ENCODE measurements around the gene NHLRC1. TPM values are rescaled to one million over a fixed set of nuclear protein-coding genes. Genes with fewer than 3 reads are reported as not detected.

Gene NHLRC1
- total and polyA plus RNA-seq, 2 of the 13 experiments (the other 11 are each of a cell fraction or from before 2014, with no cell fraction given): 0.04 to 0.11 TPM

GRCh38 chr6:18155150-18155863 is 32.8 kb upstream of the NHLRC1 start, which contains the start of gene KDM1B (continued):
- no peak; the same call in 1 of the 2 replicates for TF ChIP-seq ZGPAT (CRISPR knock-in tag; IDR thresholded peaks at IDR 0.05)
- no peak for TF ChIP-seq HCFC1 (IDR thresholded peaks at IDR 0.05; ENCODE audit: low read depth, low read length)
- TF ChIP-seq KIAA2018 (CRISPR knock-in tag; IDR thresholded peaks at IDR 0.05; ENCODE audit: borderline replicate concordance): no peak
- TF ChIP-seq CENPT (CRISPR knock-in tag; IDR thresholded peaks at IDR 0.05; ENCODE audit: low read depth): no peak
- TF ChIP-seq JUN (CRISPR knock-in tag; IDR thresholded peaks at IDR 0.05): no peak
- TF ChIP-seq, protein P1, sequence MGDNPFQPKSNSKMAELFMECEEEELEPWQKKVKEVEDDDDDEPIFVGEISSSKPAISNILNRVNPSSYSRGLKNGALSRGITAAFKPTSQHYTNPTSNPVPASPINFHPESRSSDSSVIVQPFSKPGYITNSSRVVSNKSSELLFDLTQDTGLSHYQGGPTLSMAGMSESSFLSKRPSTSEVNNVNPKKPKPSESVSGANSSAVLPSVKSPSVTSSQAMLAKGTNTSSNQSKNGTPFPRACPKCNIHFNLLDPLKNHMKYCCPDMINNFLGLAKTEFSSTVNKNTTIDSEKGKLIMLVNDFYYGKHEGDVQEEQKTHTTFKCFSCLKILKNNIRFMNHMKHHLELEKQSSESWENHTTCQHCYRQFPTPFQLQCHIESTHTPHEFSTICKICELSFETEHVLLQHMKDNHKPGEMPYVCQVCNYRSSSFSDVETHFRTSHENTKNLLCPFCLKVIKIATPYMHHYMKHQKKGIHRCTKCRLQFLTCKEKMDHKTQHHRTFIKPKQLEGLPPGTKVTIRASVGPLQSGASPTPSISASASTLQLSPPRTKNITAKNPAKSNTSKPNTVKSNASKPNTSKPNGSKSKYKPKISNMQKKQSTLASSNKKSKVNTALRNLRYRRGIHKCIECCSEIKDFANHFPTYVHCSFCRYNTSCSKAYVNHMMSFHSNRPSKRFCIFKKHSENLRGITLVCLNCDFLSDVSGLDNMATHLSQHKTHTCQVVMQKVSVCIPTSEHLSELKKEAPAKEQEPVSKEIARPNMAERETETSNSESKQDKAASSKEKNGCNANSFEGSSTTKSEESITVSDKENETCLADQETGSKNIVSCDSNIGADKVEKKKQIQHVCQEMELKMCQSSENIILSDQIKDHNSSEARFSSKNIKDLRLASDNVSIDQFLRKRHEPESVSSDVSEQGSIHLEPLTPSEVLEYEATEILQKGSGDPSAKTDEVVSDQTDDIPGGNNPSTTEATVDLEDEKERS (CRISPR knock-in tag; IDR thresholded peaks at IDR 0.05): no peak
- no peak for TF ChIP-seq CEBPB (IDR thresholded peaks at IDR 0.05; ENCODE audit: borderline replicate concordance, low read depth, low read length)
- no peak; the same call in 1 of the 2 replicates for TF ChIP-seq RXRB (CRISPR knock-in tag; IDR thresholded peaks at IDR 0.05; ENCODE audit: borderline replicate concordance)
- TF ChIP-seq PAWR (CRISPR knock-in tag; IDR thresholded peaks at IDR 0.05; ENCODE audit: borderline replicate concordance): no peak
- no peak for TF ChIP-seq ZNF510 (CRISPR knock-in tag; IDR thresholded peaks at IDR 0.05; ENCODE audit: low read depth)
- peak; percentile 27; the same call in 1 of the 2 replicates for TF ChIP-seq MYC (CRISPR knock-in tag; IDR thresholded peaks at IDR 0.05; ENCODE audit: borderline replicate concordance)
- TF ChIP-seq MIER2 (CRISPR knock-in tag; IDR thresholded peaks at IDR 0.05): no peak
- no peak for TF ChIP-seq ZNF44 (CRISPR knock-in tag; IDR thresholded peaks at IDR 0.05)
- no peak for TF ChIP-seq GRHL1 (CRISPR knock-in tag; conservative IDR thresholded peaks at IDR 0.05)
- TF ChIP-seq BRD4 (CRISPR knock-in tag; IDR thresholded peaks at IDR 0.05): no peak
